Brain microvascular endothelial cell (primary cell): ENCODE measurements around the gene ERV3-1.
A peak's percentile ranks its signal among the peaks of the same experiment; 100 is the strongest.

Source experiments
- DNase-seq: peaks from one replicate; pipeline ENCODE4 v3.0.0-alpha.2; 2020
- H3K27ac ChIP-seq: fragments of 250-450 bp; sonication (Bioruptor Pico); 2 replicates; pipeline ENCODE4 v1.5.1; 2020; ENCODE audit warnings: mild to moderate bottlenecking, moderate library complexity
- H3K27me3 ChIP-seq: fragments of 250-450 bp; sonication (Bioruptor Pico); replicated peaks from 2 replicates; pipeline ENCODE4 v1.5.1; 2020; ENCODE audit warnings: mild to moderate bottlenecking
- H3K36me3 ChIP-seq: fragments of 250-450 bp; sonication (Bioruptor Pico); replicated peaks from 2 replicates; pipeline ENCODE4 v1.5.1; 2020; ENCODE audit warnings: mild to moderate bottlenecking
- H3K4me3 ChIP-seq: 2 replicates; pipeline ENCODE4 v1.5.1; 2011; ENCODE audit warnings: low read depth, mild to moderate bottlenecking, control low read depth, low read length, moderate library complexity
- CTCF ChIP-seq: IDR thresholded peaks from 2 replicates; pipeline ENCODE4 v1.5.1; 2011; ENCODE audit warnings: low read depth, mild to moderate bottlenecking, moderate library complexity, low read length, control low read depth, inconsistent platforms; ENCODE audit errors: missing control alignments
- in situ Hi-C: cut with HindIII; loops from 2 replicates; pipeline ENCODE4 v1.10.0; 2017; ENCODE audit warnings: low sequenced_read_pairs, low pct_ligation_motif_present

Gene ERV3-1

GRCh38 chr7:65004575-65004974, 1.9 kb downstream of the ERV3-1 start:
- H3K4me3 ChIP-seq: peak overlapping the region; percentile 17
- no peak overlapping the region for H3K27ac ChIP-seq
- no peaks in the 10 kb centered on the region for H3K27me3 ChIP-seq
- H3K36me3 ChIP-seq: peaks cover 13% of the 10 kb centered on the region
- in situ Hi-C loops: no loop called here
- no peak for TF ChIP-seq CTCF
- no peak for DNase-seq

DNA sequence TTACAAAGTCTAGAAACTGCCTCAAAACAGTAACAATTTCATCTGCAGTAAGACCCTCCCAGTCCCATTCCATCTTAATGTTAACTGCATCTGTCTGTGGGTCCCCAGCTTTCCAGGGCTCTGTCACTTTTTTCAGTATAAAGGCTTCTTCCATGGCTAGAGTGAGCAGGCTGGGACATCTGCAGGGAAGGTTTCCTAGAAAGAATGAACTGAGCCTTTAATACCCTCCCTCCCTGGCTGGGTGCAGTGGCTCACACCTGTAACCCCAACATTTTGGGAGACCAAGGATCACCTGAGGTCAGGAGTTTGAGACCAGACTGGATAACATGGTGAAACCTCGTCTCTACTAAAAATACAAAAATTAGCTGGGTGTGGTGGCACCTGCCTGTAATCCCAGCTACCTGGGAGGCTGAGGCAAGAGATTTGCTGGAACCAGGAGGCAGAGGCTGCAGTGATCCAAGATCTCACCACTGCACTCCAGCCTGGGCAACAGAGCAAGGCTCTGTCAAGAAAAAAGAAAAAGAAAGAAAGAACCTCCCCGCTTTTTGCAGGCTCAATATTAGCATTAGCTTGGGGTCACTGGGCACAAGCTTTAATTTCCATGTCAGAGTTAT, 3.4 kb downstream of the ERV3-1 start:
- in situ Hi-C loops: no loop called here
- peaks cover 19% of the 10 kb centered on the region for H3K36me3 ChIP-seq
- TF ChIP-seq CTCF: no peak

DNA sequence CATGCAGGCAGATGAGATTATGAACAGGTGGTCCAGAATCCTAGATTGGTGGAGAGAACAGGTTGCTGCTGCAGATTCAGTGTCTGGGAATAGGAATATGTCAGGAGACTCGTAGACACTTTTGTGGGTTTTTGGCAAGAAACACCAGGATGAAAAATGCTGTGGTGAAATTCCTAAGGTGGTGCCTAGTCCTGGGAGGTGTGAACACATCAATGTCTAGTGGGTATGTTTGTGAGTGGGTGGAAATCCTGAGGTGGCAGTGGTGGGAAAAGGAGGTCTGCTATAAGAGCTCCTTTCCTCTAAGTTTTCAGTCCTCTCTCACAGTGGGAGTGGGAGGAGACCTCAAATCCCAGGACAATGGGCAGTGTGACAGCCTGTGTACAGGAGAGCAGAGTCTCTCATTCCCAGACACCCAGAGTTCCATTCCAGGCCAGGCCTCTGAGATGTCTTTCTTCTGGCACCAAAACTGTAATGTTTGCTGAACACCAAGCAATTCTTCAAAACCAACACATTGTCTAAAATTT, 5.1 kb downstream of the ERV3-1 start:
- H3K27ac ChIP-seq: peak overlapping the region; percentile 97
- in situ Hi-C loops: no loop called here
- H3K27me3 ChIP-seq: no peaks in the 10 kb centered on the region
- no peak overlapping the region for H3K4me3 ChIP-seq
- H3K36me3 ChIP-seq: peaks cover 26% of the 10 kb centered on the region
- no peak for DNase-seq
- no peak for TF ChIP-seq CTCF

More for the DNA sequence above, 3.4 kb downstream of the ERV3-1 start:
- no peak for DNase-seq
- Histone ChIP-seq H3K27me3 (no peaks in the 10 kb centered on the region), H3K27ac (no peak overlapping the region), H3K4me3 (no peak overlapping the region)

GRCh38 chr7:64999165-65000004, 7.1 kb downstream of the ERV3-1 start:
- Histone ChIP-seq H3K36me3 (peaks cover 26% of the 10 kb centered on the region), H3K27me3 (no peaks in the 10 kb centered on the region), H3K4me3 (no peak overlapping the region), H3K27ac (peak overlapping the region; percentile 97)
- in situ Hi-C loops: no loop called here
- DNase-seq: peak; percentile 86
- no peak for TF ChIP-seq CTCF

GRCh38 chr7:64998865-64999164, 7.7 kb downstream of the ERV3-1 start:
- Histone ChIP-seq H3K36me3 (peaks cover 23% of the 10 kb centered on the region), H3K27ac (peak overlapping the region; percentile 97), H3K27me3 (no peaks in the 10 kb centered on the region), H3K4me3 (no peak overlapping the region)
- no peak for DNase-seq
- in situ Hi-C loops: no loop called here
- no peak for TF ChIP-seq CTCF
